Smooth muscle cell (in vitro differentiated cells): ENCODE data around the gene RAB3B. TPM values are rescaled to one million over a fixed set of nuclear protein-coding genes. Genes with fewer than 3 reads are reported as not detected.

Source experiments
- DNase-seq: peaks from one replicate; lab custom pipeline; 2025; ENCODE audit not compliant: unreplicated experiment; lab: John Stamatoyannopoulos, UW
- H2AFZ ChIP-seq: fragments of 200-600 bp; sonication (generic); 2 replicates; pipeline ENCODE4 v1.6.0; 2016; ENCODE audit warnings: antibody characterized with exemption, low read depth, mild to moderate bottlenecking
- H3F3A ChIP-seq: fragments of 200-600 bp; sonication (generic); 2 replicates; pipeline ENCODE4 v1.6.0; 2017; ENCODE audit warnings: antibody characterized with exemption, low read depth
- H3K27ac ChIP-seq: fragments of 200-600 bp; sonication (generic); 2 replicates; pipeline ENCODE4 v1.5.1; 2016; ENCODE audit warnings: low read depth, mild to moderate bottlenecking
- H3K27me3 ChIP-seq: fragments of 200-600 bp; sonication (generic); 2 replicates; pipeline ENCODE4 v1.6.1; 2016; ENCODE audit warnings: low read depth, mild to moderate bottlenecking
- H3K36me3 ChIP-seq: fragments of 200-600 bp; sonication (generic); 2 replicates; pipeline ENCODE4 v1.5.1; 2016; ENCODE audit warnings: low read depth
- H3K4me1 ChIP-seq: fragments of 200-600 bp; sonication (generic); 2 replicates; pipeline ENCODE4 v1.5.1; 2016; ENCODE audit warnings: low read depth
- H3K4me2 ChIP-seq: fragments of 200-600 bp; sonication (generic); 2 replicates; pipeline ENCODE4 v1.6.0; 2016; ENCODE audit warnings: mild to moderate bottlenecking
- H3K4me3 ChIP-seq: fragments of 200-600 bp; sonication (generic); 2 replicates; pipeline ENCODE4 v1.5.1; 2016; ENCODE audit warnings: mild to moderate bottlenecking
- H3K79me2 ChIP-seq: fragments of 200-600 bp; sonication (generic); 2 replicates; pipeline ENCODE4 v1.6.0; 2016; ENCODE audit warnings: low read depth, mild to moderate bottlenecking
- H3K9ac ChIP-seq: fragments of 200-600 bp; sonication (generic); 2 replicates; pipeline ENCODE4 v1.6.0; 2016; ENCODE audit warnings: low read depth
- H3K9me3 ChIP-seq: fragments of 200-600 bp; sonication (generic); replicated peaks from 2 replicates; pipeline ENCODE4 v1.5.1; 2016; ENCODE audit warnings: low read depth
- H4K20me1 ChIP-seq: fragments of 200-600 bp; sonication (generic); 2 replicates; pipeline ENCODE4 v1.6.0; 2016; ENCODE audit warnings: low read depth
- CTCF ChIP-seq: fragments of 200-600 bp; sonication (generic); IDR thresholded peaks from 2 replicates; pipeline ENCODE4 v1.5.1; 2017; ENCODE audit warnings: borderline replicate concordance, mild to moderate bottlenecking, antibody characterized with exemption; ENCODE audit not compliant: insufficient read depth, poor library complexity, severe bottlenecking
- WGBS: methylation state at CpG from one replicate; pipeline ENCODE4 v1.1.7; 2016; ENCODE audit warnings: low lambda C conversion rate; 5-methylcytosine and 5-hydroxymethylcytosine counted together
- polyA plus RNA-seq: library from polyadenylated mRNA; unstranded; fragments of >200 nt; fragmentation: Nextera tagmentation; extraction: Ambion mirVana; gene quantifications from 2 replicates; pipeline ENCODE4 v1.2.1, GENCODE V29; 2016
- total RNA-seq: library from RNA; depleted of rRNA; stranded (reverse); fragments of >200 nt; gene quantifications from 2 replicates; pipeline ENCODE4 v1.2.3, GENCODE V29; 2014

Gene RAB3B
- total and polyA plus RNA-seq, 2 experiments from 2014 or later, result 3.5 to 9.3 TPM

DNA sequence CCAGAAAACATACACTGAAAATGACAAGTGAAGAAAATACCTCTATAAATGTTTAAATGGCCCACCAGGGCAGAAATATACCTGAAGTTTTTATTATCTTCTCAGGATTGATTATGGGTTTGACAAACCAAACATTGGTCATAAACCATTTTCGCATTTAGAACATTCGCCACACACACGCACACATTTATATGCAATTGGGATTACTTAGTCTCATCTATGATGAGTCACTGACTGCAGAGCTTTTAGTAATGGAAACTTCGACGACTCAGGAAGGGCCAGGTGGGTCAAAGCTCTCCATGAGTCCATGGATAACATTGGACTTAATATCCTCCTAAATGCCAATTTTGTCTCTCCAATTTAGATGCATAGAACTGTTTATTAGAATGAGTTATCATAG lies 128.8 kb downstream of the RAB3B start:
- H3K36me3 ChIP-seq, result no peaks in the 10 kb centered on the region
- 79% methylated on average over 5 of the region's 5 CpGs for WGBS
- H3K4me2 ChIP-seq, result no peak overlapping the region
- peaks cover 77% of the 10 kb centered on the region for H3K79me2 ChIP-seq
- no peaks in the 10 kb centered on the region for H3K9me3 ChIP-seq
- H4K20me1 ChIP-seq, result peaks cover 96% of the 10 kb centered on the region
- no peak overlapping the region for H3K9ac ChIP-seq
- H2AFZ ChIP-seq, result no peak overlapping the region
- no peaks in the 10 kb centered on the region for H3F3A ChIP-seq
- H3K4me3 ChIP-seq, result no peak overlapping the region
- TF ChIP-seq CTCF, result no peak
- DNase-seq, result no peak
- H3K27ac ChIP-seq, result no peak overlapping the region
- no peaks in the 10 kb centered on the region for H3K4me1 ChIP-seq
- H3K27me3 ChIP-seq, result no peaks in the 10 kb centered on the region

- Histone ChIP-seq H3K4me3 (no peak overlapping the region), H3K4me1 (no peaks in the 10 kb centered on the region), H2AFZ (no peak overlapping the region), H3K79me2 (peaks cover 69% of the 10 kb centered on the region), H3K4me2 (no peak overlapping the region), H3K27me3 (no peaks in the 10 kb centered on the region), H3K9ac (no peak overlapping the region), H3K36me3 (no peaks in the 10 kb centered on the region), H3F3A (no peaks in the 10 kb centered on the region), H3K27ac (no peak overlapping the region), H4K20me1 (peaks cover 91% of the 10 kb centered on the region), H3K9me3 (no peaks in the 10 kb centered on the region)
- WGBS, result 82% methylated on average over 2 of the region's 2 CpGs
- TF ChIP-seq CTCF, result no peak
- DNase-seq, result no peak
Measured at GRCh38 chr1:51859735-51860134, 130.8 kb downstream of the RAB3B start.

DNA sequence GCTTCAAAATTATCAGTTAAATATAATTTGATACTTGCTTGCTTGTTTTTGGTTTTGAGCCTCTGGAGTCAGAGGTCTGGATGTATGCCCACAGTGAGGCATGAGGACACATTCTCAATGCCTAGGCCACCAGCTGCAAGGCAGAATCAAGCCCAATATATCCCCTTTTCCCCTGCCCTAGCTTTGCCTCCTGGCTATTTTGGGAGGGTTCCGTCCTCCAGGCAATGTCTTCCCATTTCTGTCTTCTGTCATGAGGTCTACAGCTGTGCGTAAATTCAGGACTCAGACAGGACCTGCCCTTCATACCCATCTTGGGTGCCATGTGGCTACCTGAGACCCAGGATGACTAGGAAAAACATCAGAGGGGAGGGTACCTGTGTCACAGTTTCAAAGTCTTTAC lies 131.2 kb downstream of the RAB3B start:
- DNase-seq, result no peak
- H3K27ac ChIP-seq, result no peak overlapping the region
- no peaks in the 10 kb centered on the region for H3K27me3 ChIP-seq
- H4K20me1 ChIP-seq, result peaks cover 91% of the 10 kb centered on the region
- peaks cover 65% of the 10 kb centered on the region for H3K79me2 ChIP-seq
- H3K36me3 ChIP-seq, result no peaks in the 10 kb centered on the region
- H3K9me3 ChIP-seq, result no peaks in the 10 kb centered on the region
- TF ChIP-seq CTCF, result no peak
- H3K4me3 ChIP-seq, result no peak overlapping the region
- H3K9ac ChIP-seq, result no peak overlapping the region
- no peak overlapping the region for H2AFZ ChIP-seq
- 94% methylated on average over 2 of the region's 2 CpGs for WGBS
- H3K4me1 ChIP-seq, result no peaks in the 10 kb centered on the region
- no peak overlapping the region for H3K4me2 ChIP-seq
- H3F3A ChIP-seq, result no peaks in the 10 kb centered on the region

DNA sequence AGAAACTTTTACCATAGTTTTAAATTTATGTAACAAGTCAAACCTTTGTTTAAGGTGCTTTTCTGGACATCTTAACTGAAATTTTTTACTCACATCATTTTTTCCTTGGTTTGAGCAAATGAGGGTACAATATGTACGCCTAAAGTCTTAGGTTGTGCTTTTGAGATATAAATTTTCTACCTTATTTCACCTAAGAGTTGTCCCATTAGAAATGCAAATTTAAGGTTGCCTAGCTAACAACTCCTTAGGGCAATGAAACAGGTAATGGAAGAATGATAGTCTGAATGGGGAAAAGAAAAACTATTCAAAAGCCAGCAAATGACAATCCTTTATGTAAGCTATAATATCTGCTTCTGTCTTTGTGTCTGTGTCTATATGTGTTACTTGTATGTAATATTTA lies 131.6 kb downstream of the RAB3B start:
- Histone ChIP-seq H3K4me1 (no peaks in the 10 kb centered on the region), H3F3A (no peaks in the 10 kb centered on the region), H3K27me3 (no peaks in the 10 kb centered on the region), H2AFZ (no peak overlapping the region), H3K36me3 (no peaks in the 10 kb centered on the region), H3K4me2 (no peak overlapping the region), H4K20me1 (peaks cover 92% of the 10 kb centered on the region), H3K9ac (no peak overlapping the region), H3K9me3 (no peaks in the 10 kb centered on the region), H3K4me3 (no peak overlapping the region), H3K27ac (no peak overlapping the region), H3K79me2 (peaks cover 60% of the 10 kb centered on the region)
- no peak for TF ChIP-seq CTCF
- DNase-seq, result no peak
- 95% methylated on average over 1 of the region's 1 CpG for whole genome bisulfite sequencing
